H9 (cell line): Measurements from ENCODE around the gene SCN4A. TPM values are rescaled to one million over a fixed set of nuclear protein-coding genes. Genes with fewer than 3 reads are reported as not detected.

Experiments
- DNase-seq: peaks from one replicate; pipeline ENCODE4 v3.0.0-alpha.2; 2017
- H2AFZ ChIP-seq: one replicate; pipeline ENCODE4 v1.6.1; 2013; ENCODE audit warnings: mild to moderate bottlenecking, low read length, control low read depth, moderate library complexity
- H2AK5ac ChIP-seq: 2 replicates; pipeline ENCODE4 v1.6.1; 2013; ENCODE audit warnings: low read length, control low read depth, mixed read lengths; ENCODE audit not compliant: insufficient read length
- H2BK120ac ChIP-seq: one replicate; pipeline ENCODE4 v1.6.1; 2013; ENCODE audit warnings: low read depth, mild to moderate bottlenecking, low read length, control low read depth, inconsistent platforms; ENCODE audit not compliant: poor library complexity, severe bottlenecking
- H2BK12ac ChIP-seq: 2 replicates; pipeline ENCODE4 v1.6.1; 2013; ENCODE audit warnings: low read length, control low read depth, mixed read lengths, low read depth; ENCODE audit not compliant: insufficient read length
- H2BK15ac ChIP-seq: 2 replicates; pipeline ENCODE4 v1.6.1; 2013; ENCODE audit warnings: low read depth, low read length, control low read depth
- H2BK20ac ChIP-seq: one replicate; pipeline ENCODE4 v1.6.1; 2013; ENCODE audit warnings: low read depth, mild to moderate bottlenecking, low read length, control low read depth, inconsistent platforms; ENCODE audit not compliant: poor library complexity, severe bottlenecking
- H2BK5ac ChIP-seq: 2 replicates; pipeline ENCODE4 v1.6.1; 2013; ENCODE audit warnings: low read length, control low read depth, mixed read lengths; ENCODE audit not compliant: insufficient read length
- H3K14ac ChIP-seq: 2 replicates; pipeline ENCODE4 v1.6.1; 2013; ENCODE audit warnings: low read length, control low read depth; ENCODE audit not compliant: insufficient read depth
- H3K18ac ChIP-seq: 2 replicates; pipeline ENCODE4 v1.6.1; 2013; ENCODE audit warnings: low read depth, mild to moderate bottlenecking, mixed read lengths, low read length, control low read depth; ENCODE audit not compliant: insufficient read length
- H3K23ac ChIP-seq: 2 replicates; pipeline ENCODE4 v1.6.1; 2013; ENCODE audit warnings: low read length, control low read depth, mixed read lengths, low read depth; ENCODE audit not compliant: insufficient read length
- H3K23me2 ChIP-seq: 2 replicates; pipeline ENCODE4 v1.6.1; 2013; ENCODE audit warnings: low read depth, mild to moderate bottlenecking, mixed read lengths, low read length, control low read depth; ENCODE audit not compliant: insufficient read length, poor library complexity, severe bottlenecking
- H3K27ac ChIP-seq: 2 replicates; pipeline ENCODE4 v1.5.1; 2013; ENCODE audit warnings: low read length, control low read depth, mixed read lengths, low read depth; ENCODE audit not compliant: insufficient read length
- H3K27me3 ChIP-seq: 2 replicates; pipeline ENCODE4 v1.6.1; 2013; ENCODE audit warnings: low read length, control low read depth, inconsistent platforms; ENCODE audit not compliant: insufficient read depth
- H3K4ac ChIP-seq: 2 replicates; pipeline ENCODE4 v1.6.1; 2013; ENCODE audit warnings: low read depth, mild to moderate bottlenecking, control low read depth, inconsistent platforms, low read length, moderate library complexity
- H3K4me1 ChIP-seq: 2 replicates; pipeline ENCODE4 v1.6.1; 2013; ENCODE audit warnings: low read length, control low read depth, inconsistent platforms; ENCODE audit not compliant: insufficient read depth
- H3K4me2 ChIP-seq: 2 replicates; pipeline ENCODE4 v1.6.1; 2013; ENCODE audit warnings: low read length, control low read depth, mixed read lengths; ENCODE audit not compliant: insufficient read length, insufficient read depth
- H3K56ac ChIP-seq: 2 replicates; pipeline ENCODE4 v1.6.1; 2013; ENCODE audit warnings: low read depth, mild to moderate bottlenecking, mixed read lengths, low read length, control low read depth; ENCODE audit not compliant: insufficient read length
- H3K79me1 ChIP-seq: 2 replicates; pipeline ENCODE4 v1.6.1; 2013; ENCODE audit warnings: low read depth, mild to moderate bottlenecking, moderate library complexity, low read length, control low read depth, inconsistent platforms; ENCODE audit not compliant: insufficient read depth, poor library complexity, severe bottlenecking
- H3K79me2 ChIP-seq: 2 replicates; pipeline ENCODE4 v1.6.1; 2013; ENCODE audit warnings: low read length, control low read depth, inconsistent platforms; ENCODE audit not compliant: insufficient read depth
- H3K9ac ChIP-seq: 2 replicates; pipeline ENCODE4 v1.6.1; 2013; ENCODE audit warnings: low read length, control low read depth, mixed read lengths; ENCODE audit not compliant: insufficient read length; ENCODE audit errors: extremely low read depth
- H3K9me3 ChIP-seq: one replicate; pipeline ENCODE4 v1.6.1; 2013; ENCODE audit warnings: low read depth, low read length, inconsistent platforms; ENCODE audit not compliant: control insufficient read depth
- H3T11ph ChIP-seq: one replicate; pipeline ENCODE4 v1.6.1; 2013; ENCODE audit warnings: mild to moderate bottlenecking, low read length, control low read depth, inconsistent platforms
- H4K20me1 ChIP-seq: one replicate; pipeline ENCODE4 v1.6.1; 2013; ENCODE audit not compliant: control insufficient read depth, insufficient read length, insufficient read depth
- H4K5ac ChIP-seq: 2 replicates; pipeline ENCODE4 v1.6.1; 2013; ENCODE audit warnings: low read depth, mild to moderate bottlenecking, mixed read lengths, low read length, control low read depth; ENCODE audit not compliant: insufficient read length
- H4K8ac ChIP-seq: replicated peaks from 2 replicates; pipeline ENCODE4 v1.6.1; 2013; ENCODE audit warnings: low read length, control low read depth, mixed read lengths, low read depth; ENCODE audit not compliant: insufficient read length
- H4K91ac ChIP-seq: 2 replicates; pipeline ENCODE4 v1.6.1; 2013; ENCODE audit warnings: low read depth, mild to moderate bottlenecking, moderate library complexity, mixed read lengths, low read length, control low read depth; ENCODE audit not compliant: insufficient read length
- H3K27ac Mint-ChIP-seq, 3 experiments: 2 replicates in 2 of 3; 3 replicates in 1 of 3; pipeline ENCODE4 v1.8.0; 2020 to 2021; ENCODE audit warnings: mixed read lengths in 3 of 3, mild to moderate bottlenecking in 1 of 3, moderate library complexity in 1 of 3
- H3K27me3 Mint-ChIP-seq: 2 replicates; pipeline ENCODE4 v1.8.0; 2021; ENCODE audit warnings: low read depth, mild to moderate bottlenecking, moderate library complexity, mixed read lengths
- H3K36me3 Mint-ChIP-seq, 3 experiments: 2 replicates in 2 of 3; 3 replicates in 1 of 3; pipeline ENCODE4 v1.8.0; 2020 to 2021; ENCODE audit warnings: low read depth in 3 of 3, mixed read lengths in 3 of 3; ENCODE audit not compliant: insufficient read depth in 1 of 3
- H3K4me1 Mint-ChIP-seq, 2 experiments: 2 replicates each; pipeline ENCODE4 v1.8.0; 2020; ENCODE audit warnings: mixed read lengths in 2 of 2
- H3K4me3 Mint-ChIP-seq, 2 experiments: 2 replicates in 1 of 2; 3 replicates in 1 of 2; pipeline ENCODE4 v1.8.0; 2020 to 2021; ENCODE audit warnings: mild to moderate bottlenecking in 2 of 2, mixed read lengths in 2 of 2, moderate library complexity in 1 of 2
- H3K9me3 Mint-ChIP-seq, 2 experiments: 2 replicates in 1 of 2; 3 replicates in 1 of 2; pipeline ENCODE4 v1.8.0; 2020; ENCODE audit warnings: mild to moderate bottlenecking in 2 of 2, mixed read lengths in 2 of 2, moderate library complexity in 1 of 2
- CTCF ChIP-seq: fragments of 200-600 bp; sonication (generic); conservative IDR thresholded peaks from 3 replicates; pipeline ENCODE4 v1.8.0; 2021; ENCODE audit warnings: antibody characterized with exemption, mild to moderate bottlenecking
- WGBS: extraction: QIAGEN DNeasy Blood & Tissue Kit; methylation state at CpG from one replicate; pipeline ENCODE4 v1.1.7; 2013; ENCODE audit warnings: missing lambda C conversion rate, low lambda C conversion rate, mixed read lengths; ENCODE audit not compliant: insufficient read length; ENCODE audit errors: extremely low coverage; 5-methylcytosine and 5-hydroxymethylcytosine counted together
- total RNA-seq: library from RNA; stranded (reverse); gene quantifications from 2 replicates; pipeline ENCODE4 v1.2.1, GENCODE V29; 2021

The SCN4A gene
- total RNA-seq, 1 experiment from 2014 or later = 5.8 TPM

GRCh38 chr17:63986821-63987220 is 14.1 kb upstream of the SCN4A start:
- H3K9me3 ChIP-seq = peaks cover 3% of the 10 kb centered on the region
- peaks cover 13% of the 10 kb centered on the region for H3K27me3 Mint-ChIP-seq
- H3K79me1 ChIP-seq = no peaks in the 10 kb centered on the region
- H2BK5ac ChIP-seq = no peak overlapping the region
- no peak overlapping the region for H2BK15ac ChIP-seq
- DNase-seq = no peak
- H3K27ac Mint-ChIP-seq = no peak overlapping the region
- no peaks in the 10 kb centered on the region for H4K20me1 ChIP-seq
- no peak overlapping the region for H3K27ac ChIP-seq
- H3K4me1 ChIP-seq = no peaks in the 10 kb centered on the region; the same call in 1 of the 2 replicates
- no peak overlapping the region for H4K8ac ChIP-seq
- H3K79me2 ChIP-seq = no peaks in the 10 kb centered on the region
- WGBS = no CpG with 5 or more reads among the region's 3 CpGs
- no peak overlapping the region; a peak in 1 of 5 replicates for H3K4me3 Mint-ChIP-seq
- H3K4me2 ChIP-seq = no peak overlapping the region
- H2BK120ac ChIP-seq = no peak overlapping the region
- H2AK5ac ChIP-seq = no peak overlapping the region
- no peak for TF ChIP-seq CTCF
- no peak overlapping the region for H3K9ac ChIP-seq
- no peak overlapping the region for H2AFZ ChIP-seq
- H3K23ac ChIP-seq = no peak overlapping the region
- H3K36me3 Mint-ChIP-seq = peaks cover 6 to 11% (median 9%) of the 10 kb centered on the region in 3 experiments; a peak in 5 of 7 replicates
- no peak overlapping the region for H3T11ph ChIP-seq
- H3K4ac ChIP-seq = no peak overlapping the region
- no peak overlapping the region for H2BK20ac ChIP-seq
- H3K18ac ChIP-seq = no peak overlapping the region
- H2BK12ac ChIP-seq = no peak overlapping the region
- H3K23me2 ChIP-seq = no peaks in the 10 kb centered on the region
- H3K56ac ChIP-seq = no peak overlapping the region
- H4K91ac ChIP-seq = no peak overlapping the region
- H3K4me1 Mint-ChIP-seq = peaks cover 8 to 26% of the 10 kb centered on the region in 2 experiments
- H3K9me3 Mint-ChIP-seq = peaks cover 11 to 12% of the 10 kb centered on the region in 2 experiments
- H3K14ac ChIP-seq = no peak overlapping the region; the same call in 1 of the 2 replicates
- no peaks in the 10 kb centered on the region for H3K27me3 ChIP-seq
- H4K5ac ChIP-seq = no peak overlapping the region
